Right cardiac atrium (tissue), 5 donors: ENCODE measurements around the gene ATP6V1B1. TPM values are rescaled to one million over a fixed set of nuclear protein-coding genes. Genes with fewer than 3 reads are reported as not detected.

Experiments
- ATAC-seq, 2 donors: fragments of 200-7000 bp; cut with Tn5 transposase; one replicate each; pipeline versions ENCODE4 v1.8.0 to v1.9.1; 2020; ENCODE audit warnings: moderate library complexity in 2 of 2, mild to moderate bottlenecking in 1 of 2
- DNase-seq, 3 donors: peaks; one replicate each; pipeline ENCODE4 v3.0.0-alpha.2; 2020
- H3K27ac ChIP-seq: one replicate; pipeline ENCODE4 v1.5.1; 2013; ENCODE audit warnings: mild to moderate bottlenecking, low read length, control low read depth, moderate library complexity
- H3K27me3 ChIP-seq: one replicate; pipeline ENCODE4 v1.6.1; 2013; ENCODE audit not compliant: control insufficient read depth, insufficient read depth
- H3K4me1 ChIP-seq: one replicate; pipeline ENCODE4 v1.6.1; 2013; ENCODE audit warnings: low read length; ENCODE audit not compliant: control insufficient read depth, insufficient read depth
- H3K4me3 ChIP-seq: one replicate; pipeline ENCODE4 v1.5.1; 2013; ENCODE audit warnings: low read length, control low read depth
- H3K9me3 ChIP-seq: one replicate; pipeline ENCODE4 v1.6.1; 2013; ENCODE audit warnings: low read length; ENCODE audit not compliant: control insufficient read depth
- WGBS: extraction: QIAGEN DNeasy Blood & Tissue Kit; methylation state at CpG from one replicate; pipeline ENCODE4 v1.1.7; 2013; 5-methylcytosine and 5-hydroxymethylcytosine counted together
- intact Hi-C, 4 donors: fragments of 100-400 bp; cut with DNase I; formaldehyde crosslinking; loops; one replicate each; pipeline versions ENCODE4 v1.11.0 to v1.14.0; 2022 to 2023
- polyA plus RNA-seq: library from polyadenylated mRNA; stranded (reverse); fragments of 200-250 nt; gene quantifications from one replicate; pipeline ENCODE4 v1.2.3, GENCODE V29; 2013
- total RNA-seq, 4 donors: library from RNA; stranded (reverse); fragmentation: NEBNext Ultra II Directional; extraction: Animal tissue kit (Norgen Biotek cat#: 25700); gene quantifications; one replicate each; pipeline ENCODE4 v1.2.1, GENCODE V29; 2021
- donor health status: healthy with polysubstance abuse.
- donor health status: DM: no; HTN: yes; CAD: no.
- donor health status: DM: no; HTN: no; CAD: no.
- donor health status: DM: no; HTN: yes; CAD: no; lungs with severe emphysema.
- donor health status: DM: yes; HTN: yes; CAD: no.

The ATP6V1B1 gene
- total and polyA plus RNA-seq, 5 donors, result 0.26 to 0.93 (median 0.84) TPM; not detected in 2

DNA sequence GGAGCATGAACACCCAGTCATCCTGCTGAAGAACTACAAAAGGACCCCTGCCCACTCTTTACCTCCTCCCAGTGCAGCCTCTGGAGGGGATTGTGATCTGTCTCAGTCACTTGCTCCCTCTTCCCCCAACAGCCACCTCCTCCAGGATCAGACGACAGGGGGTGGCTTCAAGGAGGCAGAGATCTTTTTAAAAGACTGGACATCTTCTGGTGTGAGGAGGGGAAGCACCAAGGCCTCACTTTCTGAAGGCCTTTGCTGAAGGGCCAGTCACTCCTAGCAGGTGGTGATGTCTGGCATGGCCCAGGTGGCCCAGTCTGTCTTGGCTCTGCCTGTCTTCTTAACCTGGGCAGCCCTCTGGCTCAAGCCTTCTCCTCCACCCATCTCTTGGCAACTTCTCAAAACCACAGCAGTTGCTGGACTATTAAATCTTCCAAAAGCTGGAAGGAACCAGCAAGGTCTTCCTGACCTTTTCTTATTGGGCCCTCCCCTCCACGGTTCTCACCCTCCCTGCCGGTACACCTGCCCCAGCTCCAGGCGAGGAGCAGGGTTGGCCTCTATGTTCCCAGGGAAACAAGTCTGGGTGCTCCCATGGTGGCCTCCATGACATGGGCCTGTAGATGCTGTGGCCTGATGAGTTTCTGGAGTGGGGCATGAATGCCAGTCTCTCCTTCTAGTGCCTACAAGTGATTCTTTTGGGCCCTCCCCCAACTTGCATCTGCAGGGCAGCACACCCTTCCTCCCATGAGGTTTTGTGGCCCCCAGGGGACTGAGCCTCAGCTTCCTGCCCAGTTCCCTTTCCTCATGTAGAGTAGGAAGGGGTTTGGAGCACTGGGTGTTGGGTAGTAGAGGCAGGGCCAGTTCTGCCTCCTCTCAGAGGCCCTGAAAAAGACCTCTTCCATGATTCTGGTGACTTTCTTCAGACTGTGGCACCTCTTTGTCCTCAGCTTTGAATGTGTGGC, 5.0 kb upstream of the ATP6V1B1 start:
- no peaks in the 10 kb centered on the region for H3K27me3 ChIP-seq
- H3K27ac ChIP-seq, result no peak overlapping the region
- H3K4me1 ChIP-seq, result peaks cover 3% of the 10 kb centered on the region
- no peaks in the 10 kb centered on the region for H3K9me3 ChIP-seq
- DNase-seq (no peak), ATAC-seq (no peak)
- intact Hi-C loops, result no loop called here
- 92% methylated on average over 4 of the region's 4 CpGs for WGBS
- H3K4me3 ChIP-seq, result no peak overlapping the region

- DNase-seq, result no peak
Observed at GRCh38 chr2:70931376-70932000, 4.2 kb upstream of the ATP6V1B1 start.

DNA sequence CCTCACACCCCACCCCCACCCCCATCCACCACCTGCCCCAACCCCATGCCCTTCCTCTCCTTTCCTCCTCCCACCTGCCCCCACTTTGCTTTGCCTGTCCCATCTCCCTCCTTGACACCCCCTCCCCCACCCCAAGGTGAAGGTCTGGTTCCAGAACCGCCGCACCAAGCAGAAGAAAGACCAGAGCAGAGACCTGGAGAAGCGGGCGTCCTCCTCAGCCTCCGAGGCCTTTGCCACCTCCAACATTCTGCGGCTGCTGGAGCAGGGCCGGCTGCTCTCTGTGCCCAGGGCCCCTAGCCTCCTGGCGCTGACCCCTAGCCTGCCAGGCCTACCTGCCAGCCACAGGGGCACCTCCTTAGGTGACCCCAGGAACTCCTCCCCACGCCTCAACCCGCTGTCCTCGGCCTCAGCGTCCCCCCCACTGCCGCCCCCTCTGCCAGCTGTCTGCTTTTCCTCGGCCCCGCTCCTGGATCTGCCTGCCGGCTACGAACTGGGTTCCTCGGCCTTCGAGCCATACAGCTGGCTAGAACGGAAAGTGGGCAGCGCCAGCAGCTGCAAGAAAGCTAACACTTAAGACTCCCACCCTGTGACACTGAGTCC, 3.0 kb upstream of the ATP6V1B1 start:
- H3K4me3 ChIP-seq, result no peak overlapping the region
- DNase-seq (no peak), ATAC-seq (no peak)
- WGBS, result 93% methylated on average over 21 of the region's 21 CpGs
- H3K4me1 ChIP-seq, result no peaks in the 10 kb centered on the region
- H3K27ac ChIP-seq, result no peak overlapping the region
- no peaks in the 10 kb centered on the region for H3K9me3 ChIP-seq
- intact Hi-C loops, result no loop called here
- H3K27me3 ChIP-seq, result no peaks in the 10 kb centered on the region

More at GRCh38 chr2:70931376-70932000, 4.2 kb upstream of the ATP6V1B1 start:
- Histone ChIP-seq H3K9me3 (no peaks in the 10 kb centered on the region), H3K27me3 (no peaks in the 10 kb centered on the region), H3K4me1 (no peaks in the 10 kb centered on the region), H3K27ac (no peak overlapping the region), H3K4me3 (no peak overlapping the region)
- intact Hi-C loops, result no loop called here
- 68% methylated on average over 9 of the region's 9 CpGs for WGBS
- no peak for ATAC-seq

DNA sequence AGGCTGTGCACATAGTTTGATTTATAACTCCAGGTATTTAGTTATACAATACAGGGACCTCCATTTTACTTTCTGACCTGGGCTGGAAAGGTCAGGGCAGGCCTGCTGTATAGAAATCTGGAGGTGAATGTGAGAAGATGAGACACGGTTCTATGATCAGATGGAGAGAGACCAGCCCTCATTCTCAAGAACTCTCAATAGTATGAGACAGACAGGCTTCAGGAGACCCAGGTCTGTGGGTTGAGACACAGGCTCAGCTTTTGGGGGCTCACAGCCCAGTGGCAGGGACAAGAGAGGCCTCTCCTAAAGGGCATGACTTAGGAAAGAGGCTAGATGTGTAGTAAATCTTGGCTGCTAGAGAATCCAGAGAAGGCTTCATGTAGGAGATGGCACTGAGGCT, 719 bp upstream of the ATP6V1B1 start:
- WGBS, result 84% methylated on average over 1 of the region's 1 CpG
- H3K4me3 ChIP-seq, result no peak overlapping the region
- intact Hi-C loops, result no loop called here
- H3K9me3 ChIP-seq, result no peaks in the 10 kb centered on the region
- ATAC-seq (no peak), DNase-seq (no peak)
- no peaks in the 10 kb centered on the region for H3K27me3 ChIP-seq
- H3K27ac ChIP-seq, result no peak overlapping the region
- no peaks in the 10 kb centered on the region for H3K4me1 ChIP-seq

- intact Hi-C loops, result no loop called here
- 81% methylated on average over 10 of the region's 10 CpGs for WGBS
- no peaks in the 10 kb centered on the region for H3K27me3 ChIP-seq
Observed at GRCh38 chr2:70936165-70936978, 672 bp downstream of the ATP6V1B1 start.

GRCh38 chr2:70936979-70937811, 1.5 kb downstream of the ATP6V1B1 start:
- Histone ChIP-seq H3K4me3 (no peak overlapping the region), H3K4me1 (no peaks in the 10 kb centered on the region), H3K9me3 (no peaks in the 10 kb centered on the region), H3K27me3 (no peaks in the 10 kb centered on the region), H3K27ac (no peak overlapping the region)
- intact Hi-C loops, result no loop called here
- WGBS, result 66% methylated on average over 10 of the region's 10 CpGs
- ATAC-seq (no peak), DNase-seq (no peak)

More at GRCh38 chr2:70936165-70936978, 672 bp downstream of the ATP6V1B1 start:
- H3K27ac ChIP-seq, result no peak overlapping the region
- no peak overlapping the region for H3K4me3 ChIP-seq
- ATAC-seq (no peak), DNase-seq (no peak)
- H3K4me1 ChIP-seq, result no peaks in the 10 kb centered on the region
- no peaks in the 10 kb centered on the region for H3K9me3 ChIP-seq

DNA sequence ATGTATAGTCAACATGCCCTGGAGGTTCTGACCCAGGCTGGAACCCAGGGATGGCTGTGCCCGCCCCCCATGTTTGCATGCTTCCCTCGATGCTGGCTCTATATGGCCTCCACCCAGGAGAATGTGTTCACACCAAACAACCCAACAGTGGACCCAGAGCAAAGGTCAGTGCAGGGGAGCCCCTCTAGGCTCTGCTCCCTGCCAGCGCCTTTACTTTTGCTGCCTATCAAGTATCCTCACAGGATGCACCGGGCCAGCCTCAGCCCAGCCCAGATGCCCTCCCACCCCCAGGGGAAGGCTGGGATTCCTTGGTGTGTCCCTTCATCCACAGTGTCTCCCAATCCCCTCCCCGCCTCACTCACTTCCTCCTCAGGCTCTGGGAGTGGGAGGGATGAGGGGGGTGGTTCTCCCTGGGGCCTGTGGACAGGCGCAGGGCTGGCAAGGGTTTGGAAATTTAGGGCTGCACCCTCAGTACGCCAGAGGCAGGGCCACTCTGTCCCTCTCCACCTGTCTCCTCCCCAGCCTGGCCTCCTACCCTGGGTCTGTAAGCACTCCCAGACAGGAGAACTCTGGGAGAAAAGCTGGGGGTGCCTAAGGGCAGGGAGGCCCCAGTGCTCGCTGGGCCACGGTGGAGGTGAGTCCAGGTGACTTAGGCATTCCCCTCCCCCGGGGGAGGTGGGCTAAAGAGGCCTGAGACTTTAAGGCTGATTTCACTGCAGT, 2.3 kb downstream of the ATP6V1B1 start:
- Histone ChIP-seq H3K4me1 (no peaks in the 10 kb centered on the region), H3K27ac (no peak overlapping the region), H3K4me3 (no peak overlapping the region), H3K9me3 (no peaks in the 10 kb centered on the region), H3K27me3 (no peaks in the 10 kb centered on the region)
- no peak for ATAC-seq
- intact Hi-C loops, result no loop called here
- 73% methylated on average over 10 of the region's 10 CpGs for WGBS
- no peak for DNase-seq

DNA sequence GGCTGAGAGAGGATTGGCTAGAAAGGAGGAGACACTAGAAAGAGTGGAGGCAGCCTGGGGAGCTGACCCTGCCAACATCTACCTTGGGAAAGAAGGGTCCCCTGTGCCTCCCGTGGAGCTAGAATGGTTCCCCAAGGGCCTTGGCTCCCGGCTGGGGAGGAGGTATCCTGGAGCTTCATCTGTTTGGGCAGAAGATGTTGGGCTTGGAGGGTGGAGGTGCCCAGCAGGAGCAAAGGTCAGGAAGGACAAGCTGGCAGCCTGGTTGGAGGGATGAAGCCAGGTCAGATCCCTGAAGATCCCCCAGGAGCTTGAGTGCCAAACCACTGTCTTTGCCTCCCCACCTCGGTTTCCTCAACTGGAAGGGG, 2.9 kb downstream of the ATP6V1B1 start:
- no peak for ATAC-seq
- no peaks in the 10 kb centered on the region for H3K27me3 ChIP-seq
- no peak overlapping the region for H3K27ac ChIP-seq
- 39% methylated on average over 3 of the region's 3 CpGs for WGBS
- no peak overlapping the region for H3K4me3 ChIP-seq
- intact Hi-C loops, result no loop called here
- no peak for DNase-seq
- no peaks in the 10 kb centered on the region for H3K9me3 ChIP-seq
- no peaks in the 10 kb centered on the region for H3K4me1 ChIP-seq

DNA sequence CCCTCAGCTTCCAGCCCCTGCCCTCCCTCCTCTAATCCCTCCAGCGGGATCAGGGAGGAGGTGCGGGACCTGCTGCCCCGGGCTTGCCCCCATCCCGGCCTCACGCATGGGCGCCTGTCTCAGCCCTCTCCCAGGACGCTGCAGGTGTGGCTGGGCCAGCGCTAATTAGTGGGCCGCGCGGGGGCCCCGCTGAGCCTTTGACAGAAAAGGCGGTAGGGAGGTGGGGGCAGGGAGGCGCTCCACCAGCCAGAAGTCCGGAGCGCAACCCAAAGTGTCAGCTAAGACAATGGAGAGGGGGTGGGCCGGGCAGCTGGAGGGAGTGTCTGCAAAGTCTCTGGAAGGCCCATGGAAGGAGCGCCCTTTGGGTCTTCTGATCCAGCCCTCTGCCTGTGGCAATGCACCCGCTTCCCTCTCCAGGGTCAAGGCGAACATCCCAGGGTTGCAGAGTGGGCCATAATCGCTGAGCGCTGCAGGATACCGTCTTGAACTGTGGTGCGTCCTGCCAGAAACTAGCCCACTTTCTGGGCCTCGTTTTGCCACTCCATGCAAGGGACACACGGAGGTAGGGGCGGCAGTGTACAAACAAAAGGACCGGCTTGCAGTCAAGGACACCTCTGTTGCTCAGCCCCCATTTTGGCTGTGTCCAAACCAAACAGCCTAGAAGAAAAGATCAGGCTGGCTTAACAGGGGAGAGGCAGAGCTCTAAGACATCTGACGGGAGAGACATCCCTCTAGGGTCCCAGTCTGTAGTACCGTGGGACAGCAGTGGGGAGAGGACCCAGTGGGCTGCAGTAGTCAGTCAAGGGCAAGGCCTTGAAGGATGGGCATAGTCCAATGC, 3.5 kb downstream of the ATP6V1B1 start:
- intact Hi-C loops, result no loop called here
- Histone ChIP-seq H3K4me3 (no peak overlapping the region), H3K27ac (no peak overlapping the region), H3K9me3 (no peaks in the 10 kb centered on the region), H3K27me3 (no peaks in the 10 kb centered on the region), H3K4me1 (no peaks in the 10 kb centered on the region)
- WGBS, result 40% methylated on average over 30 of the region's 30 CpGs
- no peak for ATAC-seq
- no peak for DNase-seq
